Cardiac muscle cell (in vitro differentiated cells and primary cell): ENCODE data around the gene TSC22D1. TPM values are rescaled to one million over a fixed set of nuclear protein-coding genes. Genes with fewer than 3 reads are reported as not detected.

ENCODE experiments used
- DNase-seq, 2 donors: peaks; one replicate each; pipeline versions ENCODE4 v3.0.0 to v3.0.0-alpha.2; 2010 to 2017; ENCODE audit warnings: low read depth in 1 of 2, low spot score in 1 of 2
- H3K27ac ChIP-seq: fragments of 200-600 bp; sonication (generic); 2 replicates; pipeline ENCODE4 v1.5.1; 2016
- H3K27me3 ChIP-seq: fragments of 200-600 bp; sonication (generic); 2 replicates; pipeline ENCODE4 v1.6.0; 2016; ENCODE audit warnings: control low read depth
- H3K36me3 ChIP-seq: fragments of 200-600 bp; sonication (generic); 2 replicates; pipeline ENCODE4 v1.5.1; 2016; ENCODE audit warnings: control low read depth
- H3K4me1 ChIP-seq: fragments of 200-600 bp; sonication (generic); 2 replicates; pipeline ENCODE4 v1.8.1; 2017; ENCODE audit warnings: low read depth, mild to moderate bottlenecking, mixed run types
- H3K4me3 ChIP-seq: fragments of 200-600 bp; sonication (generic); 2 replicates; pipeline ENCODE4 v1.5.1; 2016; ENCODE audit warnings: mild to moderate bottlenecking
- H3K9me3 ChIP-seq: fragments of 200-600 bp; sonication (generic); 2 replicates; pipeline ENCODE4 v1.5.1; 2017; ENCODE audit warnings: low read depth, mild to moderate bottlenecking, control low read depth
- CTCF ChIP-seq: IDR thresholded peaks from 2 replicates; pipeline ENCODE4 v1.5.1; 2012; ENCODE audit warnings: low read depth, mild to moderate bottlenecking, low read length
- polyA plus RNA-seq: library from polyadenylated mRNA; unstranded; fragments of >200 nt; fragmentation: Nextera tagmentation; extraction: Ambion mirVana; gene quantifications from 2 replicates; pipeline ENCODE4 v1.2.1, GENCODE V29; 2016
- total RNA-seq: library from RNA; depleted of rRNA; stranded (reverse); fragments of >200 nt; gene quantifications from 2 replicates; pipeline ENCODE4 v1.2.3, GENCODE V29; 2016

The TSC22D1 gene
- total and polyA plus RNA-seq, 2 experiments from 2014 or later = 226 to 455 TPM

DNA sequence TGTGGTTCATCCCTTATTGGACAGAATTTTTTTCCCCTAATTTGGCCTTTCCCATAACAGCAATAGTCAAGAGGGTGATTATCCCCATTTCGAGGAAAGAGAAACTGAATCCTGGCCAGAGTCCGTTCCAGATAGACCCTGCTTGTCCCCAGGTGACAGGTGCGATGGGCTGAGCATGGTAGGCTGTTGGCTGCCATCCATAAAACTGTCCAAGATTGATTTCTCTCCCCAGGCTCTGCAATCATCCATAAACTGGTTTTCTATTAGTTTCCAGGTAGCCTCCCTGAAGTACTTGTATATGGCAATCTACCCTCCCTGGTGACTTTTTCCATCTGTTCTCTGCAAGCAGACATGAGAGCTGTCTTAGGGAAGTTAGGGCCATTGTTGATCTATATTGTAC, 177.1 kb downstream of the TSC22D1 start:
- no peaks in the 10 kb centered on the region for H3K27me3 ChIP-seq
- peaks cover 83% of the 10 kb centered on the region for H3K4me1 ChIP-seq
- no peaks in the 10 kb centered on the region for H3K9me3 ChIP-seq
- no peak overlapping the region for H3K4me3 ChIP-seq
- TF ChIP-seq CTCF = no peak
- H3K27ac ChIP-seq = peak overlapping the region; percentile 99
- no peak for DNase-seq
- no peaks in the 10 kb centered on the region for H3K36me3 ChIP-seq

DNA sequence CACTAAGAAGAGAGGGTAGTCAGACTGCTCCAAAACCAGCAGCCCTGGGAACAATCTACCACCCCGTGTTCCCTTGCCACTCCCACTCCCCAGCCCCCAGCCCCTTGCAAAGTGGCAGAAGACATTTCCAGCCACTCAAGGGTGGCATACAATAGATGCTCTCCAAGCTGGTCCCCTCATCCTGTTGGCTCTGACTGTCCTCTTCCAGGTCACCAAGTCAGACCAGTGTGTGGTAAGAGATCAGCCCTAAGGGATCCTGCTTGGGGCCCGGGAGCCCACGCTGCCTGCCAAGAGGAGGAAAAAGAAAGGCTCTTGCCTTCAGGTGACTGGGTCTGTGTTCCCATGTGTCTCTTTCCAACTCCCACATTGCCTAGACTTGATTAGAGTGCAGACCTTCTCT, 177.5 kb downstream of the TSC22D1 start:
- Histone ChIP-seq H3K27ac (peak overlapping the region; percentile 99), H3K36me3 (no peaks in the 10 kb centered on the region), H3K4me3 (no peak overlapping the region), H3K4me1 (peaks cover 79% of the 10 kb centered on the region), H3K27me3 (no peaks in the 10 kb centered on the region), H3K9me3 (no peaks in the 10 kb centered on the region)
- TF ChIP-seq CTCF = no peak
- no peak for DNase-seq

GRCh38 chr13:44397766-44398223, 178.3 kb downstream of the TSC22D1 start:
- no peaks in the 10 kb centered on the region for H3K27me3 ChIP-seq
- peak in 1 of 2 donors; percentile 69 for DNase-seq
- H3K9me3 ChIP-seq = no peaks in the 10 kb centered on the region
- TF ChIP-seq CTCF = no peak
- H3K4me1 ChIP-seq = peaks cover 75% of the 10 kb centered on the region
- H3K36me3 ChIP-seq = no peaks in the 10 kb centered on the region
- H3K4me3 ChIP-seq = no peak overlapping the region
- peak overlapping the region; percentile 99 for H3K27ac ChIP-seq

- H3K27ac ChIP-seq = peak overlapping the region; percentile 99
- no peak overlapping the region for H3K4me3 ChIP-seq
- H3K27me3 ChIP-seq = no peaks in the 10 kb centered on the region
- peaks cover 67% of the 10 kb centered on the region for H3K4me1 ChIP-seq
- DNase-seq = peak; percentile 86 to 89
- H3K36me3 ChIP-seq = no peaks in the 10 kb centered on the region
- no peaks in the 10 kb centered on the region for H3K9me3 ChIP-seq
- no peak for TF ChIP-seq CTCF
Observed at GRCh38 chr13:44396701-44397580, 179.2 kb downstream of the TSC22D1 start.

DNA sequence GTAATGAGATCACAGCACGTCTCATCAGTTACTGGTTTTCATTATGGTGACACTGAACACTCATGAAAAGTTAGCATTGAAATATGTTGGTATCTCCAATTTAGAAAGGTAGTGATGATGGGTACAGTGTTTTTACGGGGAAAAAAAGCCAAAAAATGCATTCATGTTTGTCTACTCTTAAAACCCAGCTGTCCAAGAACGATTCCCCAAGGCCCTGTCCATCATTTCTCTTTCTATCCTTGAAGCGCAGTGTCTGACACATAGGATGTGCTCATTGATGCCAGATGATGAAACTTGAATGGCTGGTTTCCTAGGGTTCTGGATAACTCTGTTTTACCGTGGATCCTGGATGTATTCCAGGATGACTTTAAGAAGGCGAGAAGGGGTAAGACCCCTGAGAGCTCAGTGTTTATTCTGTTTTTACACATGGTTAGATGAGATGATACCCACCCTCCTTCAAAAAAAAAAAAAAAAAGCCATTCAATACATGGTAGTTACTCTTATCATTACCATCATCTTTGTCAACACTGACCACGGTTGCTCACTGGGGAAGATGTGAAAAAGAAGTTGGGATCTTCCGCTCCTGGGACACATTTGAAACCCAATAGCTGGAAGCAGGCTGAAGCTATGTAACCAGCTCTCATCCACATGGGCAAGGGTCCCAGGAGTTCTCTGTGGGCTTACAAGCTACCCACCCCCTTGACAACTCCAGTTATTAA, 180.0 kb downstream of the TSC22D1 start:
- H3K4me3 ChIP-seq = no peak overlapping the region
- H3K4me1 ChIP-seq = peaks cover 65% of the 10 kb centered on the region
- H3K9me3 ChIP-seq = no peaks in the 10 kb centered on the region
- DNase-seq = no peak
- TF ChIP-seq CTCF = no peak
- H3K27me3 ChIP-seq = no peaks in the 10 kb centered on the region
- H3K36me3 ChIP-seq = no peaks in the 10 kb centered on the region
- H3K27ac ChIP-seq = peak overlapping the region; percentile 99
